ENCODE results near the gene PHLDB3.

DNA sequence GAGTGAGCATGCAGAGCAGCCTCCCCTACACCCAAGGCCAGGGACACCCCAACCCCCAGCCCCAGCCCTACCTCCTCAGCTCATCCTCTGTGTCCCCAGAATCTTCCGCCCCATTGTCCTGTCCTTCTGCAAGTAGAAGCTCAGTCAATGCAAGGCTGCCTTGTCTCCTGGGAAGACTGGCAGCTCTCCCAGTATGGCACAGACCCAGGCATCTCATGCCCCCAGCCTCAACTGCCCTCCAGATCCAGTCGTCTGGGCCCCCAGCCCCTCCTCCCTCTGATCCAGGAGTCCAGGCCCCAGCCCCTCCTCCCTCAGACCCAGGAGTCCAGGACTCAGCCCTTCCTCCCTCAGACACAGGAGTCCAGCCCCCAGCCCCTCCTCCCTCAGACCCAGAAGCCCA, 41.4 kb upstream of the PHLDB3 start:
- TF ChIP-seq, protein P1, sequence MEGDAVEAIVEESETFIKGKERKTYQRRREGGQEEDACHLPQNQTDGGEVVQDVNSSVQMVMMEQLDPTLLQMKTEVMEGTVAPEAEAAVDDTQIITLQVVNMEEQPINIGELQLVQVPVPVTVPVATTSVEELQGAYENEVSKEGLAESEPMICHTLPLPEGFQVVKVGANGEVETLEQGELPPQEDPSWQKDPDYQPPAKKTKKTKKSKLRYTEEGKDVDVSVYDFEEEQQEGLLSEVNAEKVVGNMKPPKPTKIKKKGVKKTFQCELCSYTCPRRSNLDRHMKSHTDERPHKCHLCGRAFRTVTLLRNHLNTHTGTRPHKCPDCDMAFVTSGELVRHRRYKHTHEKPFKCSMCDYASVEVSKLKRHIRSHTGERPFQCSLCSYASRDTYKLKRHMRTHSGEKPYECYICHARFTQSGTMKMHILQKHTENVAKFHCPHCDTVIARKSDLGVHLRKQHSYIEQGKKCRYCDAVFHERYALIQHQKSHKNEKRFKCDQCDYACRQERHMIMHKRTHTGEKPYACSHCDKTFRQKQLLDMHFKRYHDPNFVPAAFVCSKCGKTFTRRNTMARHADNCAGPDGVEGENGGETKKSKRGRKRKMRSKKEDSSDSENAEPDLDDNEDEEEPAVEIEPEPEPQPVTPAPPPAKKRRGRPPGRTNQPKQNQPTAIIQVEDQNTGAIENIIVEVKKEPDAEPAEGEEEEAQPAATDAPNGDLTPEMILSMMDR (IDR thresholded peaks at IDR 0.05): no peak
- no peak for TF ChIP-seq POLR2A (IDR thresholded peaks at IDR 0.05)

Data from esophagus squamous epithelium (tissue), 4 donors.